ENCODE results near the gene TST.

DNA sequence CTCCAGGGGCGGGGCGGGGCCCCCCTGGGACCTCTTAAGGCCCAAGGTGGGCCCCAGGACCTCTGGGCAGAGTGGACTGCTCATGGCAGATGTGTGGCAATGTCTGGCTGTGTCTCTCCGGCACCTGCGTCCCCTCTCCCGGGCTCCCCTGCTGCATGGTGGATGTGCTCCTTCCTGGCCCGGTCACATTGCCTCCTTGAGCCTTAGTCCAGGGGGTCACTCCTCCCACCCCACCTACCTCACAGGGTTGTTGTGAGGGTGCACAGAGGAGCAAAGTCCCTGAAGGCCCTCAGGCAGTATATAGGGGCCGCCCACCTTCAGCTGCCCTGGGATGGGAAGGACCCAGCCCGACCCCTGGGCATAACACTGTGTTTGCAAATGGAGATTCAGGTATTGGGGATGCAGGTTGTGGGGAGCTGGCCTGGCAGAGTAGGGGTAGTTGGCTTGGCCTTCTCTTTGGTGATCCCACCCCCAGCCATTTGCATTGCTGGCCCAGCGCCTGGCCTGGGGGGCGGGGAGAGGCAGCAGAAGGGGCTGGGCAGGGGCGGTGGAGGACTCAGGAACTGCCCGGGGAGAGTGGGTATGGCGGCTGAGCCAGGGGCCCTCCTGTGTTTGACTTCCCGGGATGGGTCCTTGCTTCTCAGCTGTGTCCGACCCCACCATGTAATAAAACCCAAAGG lies 43.6 kb upstream of the TST start:
- TF ChIP-seq POLR2A (IDR thresholded peaks at IDR 0.05): no peak
- TF ChIP-seq, protein P1, sequence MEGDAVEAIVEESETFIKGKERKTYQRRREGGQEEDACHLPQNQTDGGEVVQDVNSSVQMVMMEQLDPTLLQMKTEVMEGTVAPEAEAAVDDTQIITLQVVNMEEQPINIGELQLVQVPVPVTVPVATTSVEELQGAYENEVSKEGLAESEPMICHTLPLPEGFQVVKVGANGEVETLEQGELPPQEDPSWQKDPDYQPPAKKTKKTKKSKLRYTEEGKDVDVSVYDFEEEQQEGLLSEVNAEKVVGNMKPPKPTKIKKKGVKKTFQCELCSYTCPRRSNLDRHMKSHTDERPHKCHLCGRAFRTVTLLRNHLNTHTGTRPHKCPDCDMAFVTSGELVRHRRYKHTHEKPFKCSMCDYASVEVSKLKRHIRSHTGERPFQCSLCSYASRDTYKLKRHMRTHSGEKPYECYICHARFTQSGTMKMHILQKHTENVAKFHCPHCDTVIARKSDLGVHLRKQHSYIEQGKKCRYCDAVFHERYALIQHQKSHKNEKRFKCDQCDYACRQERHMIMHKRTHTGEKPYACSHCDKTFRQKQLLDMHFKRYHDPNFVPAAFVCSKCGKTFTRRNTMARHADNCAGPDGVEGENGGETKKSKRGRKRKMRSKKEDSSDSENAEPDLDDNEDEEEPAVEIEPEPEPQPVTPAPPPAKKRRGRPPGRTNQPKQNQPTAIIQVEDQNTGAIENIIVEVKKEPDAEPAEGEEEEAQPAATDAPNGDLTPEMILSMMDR (IDR thresholded peaks at IDR 0.05): no peak

Measured in heart left ventricle (tissue), 13 donors.